ACC112 (cell line): ENCODE measurements around the gene SRGN.

Experiments used
- H2AFZ ChIP-seq: fragments of 200-600 bp; sonication (generic); one replicate; pipeline ENCODE4 v1.6.0; 2017; ENCODE audit warnings: antibody characterized with exemption, low read length; ENCODE audit not compliant: unreplicated experiment
- H3K27ac ChIP-seq: fragments of 200-600 bp; sonication (generic); 2 replicates; pipeline ENCODE4 v1.5.1; 2014; ENCODE audit warnings: low read depth, mild to moderate bottlenecking, antibody characterized with exemption, low read length, moderate library complexity
- H3K27me3 ChIP-seq: fragments of 200-600 bp; sonication (generic); 2 replicates; pipeline ENCODE4 v1.6.1; 2014; ENCODE audit warnings: mild to moderate bottlenecking, antibody characterized with exemption, low read length, moderate library complexity, mixed read lengths; ENCODE audit not compliant: insufficient read depth
- H3K36me3 ChIP-seq: fragments of 200-600 bp; sonication (generic); 2 replicates; pipeline ENCODE4 v1.6.1; 2016; ENCODE audit warnings: mild to moderate bottlenecking, antibody characterized with exemption, low read length, moderate library complexity, mixed read lengths; ENCODE audit not compliant: insufficient read depth
- H3K4me1 ChIP-seq: fragments of 200-600 bp; sonication (generic); one replicate; pipeline ENCODE4 v1.6.1; 2016; ENCODE audit warnings: low read length, mixed read lengths; ENCODE audit not compliant: insufficient read depth, unreplicated experiment, control insufficient read depth
- H3K4me3 ChIP-seq: fragments of 200-600 bp; sonication (generic); 2 replicates; pipeline ENCODE4 v1.5.1; 2014; ENCODE audit warnings: mild to moderate bottlenecking, low read depth, low read length
- H3K79me2 ChIP-seq: fragments of 200-600 bp; sonication (generic); one replicate; pipeline ENCODE4 v1.6.0; 2016; ENCODE audit warnings: low read length; ENCODE audit not compliant: control insufficient read depth, unreplicated experiment, insufficient read depth

SRGN gene

DNA sequence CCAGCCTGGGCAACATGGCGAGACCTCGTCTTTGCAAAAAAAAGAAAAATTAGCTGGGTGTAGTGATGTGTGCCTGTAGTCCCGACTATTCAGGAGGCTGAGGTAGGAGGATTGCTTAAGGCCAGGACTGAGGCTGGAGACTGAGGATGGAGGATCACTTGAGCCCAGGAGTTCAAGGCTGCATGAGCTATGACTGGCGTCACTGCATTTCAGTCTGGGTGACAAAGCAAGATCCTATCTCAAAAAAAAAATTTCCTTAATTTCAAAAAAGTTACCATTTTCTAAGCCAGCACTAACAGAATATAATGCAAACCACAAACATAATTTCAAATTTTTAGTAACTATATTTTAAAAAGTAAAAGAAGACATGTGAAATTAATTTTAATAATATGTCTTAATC, 13.4 kb upstream of the SRGN start:
- H3K4me1 ChIP-seq = no peaks in the 10 kb centered on the region
- no peak overlapping the region for H2AFZ ChIP-seq
- H3K79me2 ChIP-seq = no peaks in the 10 kb centered on the region
- no peaks in the 10 kb centered on the region for H3K36me3 ChIP-seq
- no peaks in the 10 kb centered on the region for H3K27me3 ChIP-seq
- H3K4me3 ChIP-seq = no peak overlapping the region
- H3K27ac ChIP-seq = no peak overlapping the region

DNA sequence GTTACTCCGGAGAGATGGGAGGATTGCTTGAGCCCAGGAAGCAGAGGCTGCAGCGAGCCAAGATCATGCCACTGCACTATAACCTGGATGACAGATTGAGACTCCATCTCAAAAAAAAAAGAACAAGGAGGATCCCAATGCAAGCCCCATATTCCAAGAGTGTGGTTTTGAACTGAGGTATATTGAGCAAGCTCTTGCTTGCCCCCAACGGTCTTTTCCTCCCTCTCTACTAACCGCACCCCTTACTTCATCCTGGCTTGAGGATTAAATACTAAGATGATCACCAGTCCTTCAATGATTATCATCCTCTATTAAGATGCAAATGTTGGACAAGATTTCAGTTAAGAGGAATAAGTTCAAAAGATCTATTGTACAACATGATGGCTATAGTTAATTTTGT, 12.5 kb upstream of the SRGN start:
- H3K27me3 ChIP-seq = no peaks in the 10 kb centered on the region
- no peaks in the 10 kb centered on the region for H3K79me2 ChIP-seq
- no peak overlapping the region for H2AFZ ChIP-seq
- H3K4me1 ChIP-seq = no peaks in the 10 kb centered on the region
- no peak overlapping the region for H3K27ac ChIP-seq
- H3K36me3 ChIP-seq = no peaks in the 10 kb centered on the region
- no peak overlapping the region for H3K4me3 ChIP-seq

DNA sequence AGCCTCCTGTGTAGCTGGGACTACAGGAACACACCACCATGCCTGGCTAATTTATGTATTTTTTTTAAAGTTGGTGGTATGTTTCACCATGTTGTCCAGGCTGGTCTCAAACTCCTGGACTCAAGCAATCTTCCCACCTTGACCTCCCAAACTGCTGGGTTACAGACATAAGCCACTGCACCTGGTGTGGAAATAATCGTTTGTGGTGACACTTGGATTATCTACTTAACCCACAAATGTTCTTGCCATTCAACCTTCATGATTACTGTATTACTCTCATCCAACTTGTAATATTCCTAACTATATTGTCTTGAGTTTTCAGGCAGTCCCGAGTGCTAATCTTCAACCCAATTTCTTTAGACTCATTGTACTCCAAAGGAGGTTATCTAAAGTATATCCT, 9.6 kb upstream of the SRGN start:
- no peaks in the 10 kb centered on the region for H3K36me3 ChIP-seq
- H3K4me3 ChIP-seq = no peak overlapping the region
- H3K79me2 ChIP-seq = no peaks in the 10 kb centered on the region
- no peak overlapping the region for H2AFZ ChIP-seq
- no peaks in the 10 kb centered on the region for H3K27me3 ChIP-seq
- no peak overlapping the region for H3K27ac ChIP-seq
- H3K4me1 ChIP-seq = no peaks in the 10 kb centered on the region

DNA sequence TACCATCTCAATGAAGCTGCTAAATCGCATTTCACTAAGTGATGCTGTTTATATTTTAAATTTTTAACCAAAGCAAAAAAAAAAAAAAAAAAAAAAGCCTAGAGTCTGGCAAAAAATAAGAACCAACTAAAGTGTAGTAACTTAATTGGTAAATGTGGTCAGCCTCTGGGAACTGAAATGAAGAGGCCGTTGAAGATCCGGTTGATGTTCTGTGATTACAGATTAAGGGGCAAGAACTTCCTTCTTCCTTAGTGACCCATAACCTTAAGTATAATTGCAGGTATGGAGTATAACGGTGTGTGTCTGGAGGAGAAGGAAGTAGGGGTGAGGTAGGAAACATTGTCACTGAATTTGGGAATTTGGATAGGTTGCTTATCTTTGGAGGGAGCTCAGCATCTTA, 7.7 kb upstream of the SRGN start:
- no peak overlapping the region for H2AFZ ChIP-seq
- H3K36me3 ChIP-seq = no peaks in the 10 kb centered on the region
- H3K27me3 ChIP-seq = no peaks in the 10 kb centered on the region
- H3K4me1 ChIP-seq = no peaks in the 10 kb centered on the region
- H3K79me2 ChIP-seq = no peaks in the 10 kb centered on the region
- no peak overlapping the region for H3K27ac ChIP-seq
- H3K4me3 ChIP-seq = no peak overlapping the region

GRCh38 chr10:69086001-69086509, 1.8 kb upstream of the SRGN start:
- peak overlapping the region; percentile 93 for H2AFZ ChIP-seq
- H3K4me1 ChIP-seq = peaks cover 24% of the 10 kb centered on the region
- peaks cover 2% of the 10 kb centered on the region; the same call in 1 of the 2 replicates for H3K36me3 ChIP-seq
- peaks cover 31% of the 10 kb centered on the region for H3K79me2 ChIP-seq
- H3K27me3 ChIP-seq = no peaks in the 10 kb centered on the region
- H3K4me3 ChIP-seq = peak overlapping the region; percentile 28
- peak overlapping the region; percentile 48 for H3K27ac ChIP-seq

GRCh38 chr10:69088471-69088769, 517 bp downstream of the SRGN start:
- no peak overlapping the region for H2AFZ ChIP-seq
- peak overlapping the region; percentile 97 for H3K27ac ChIP-seq
- H3K79me2 ChIP-seq = peaks cover 51% of the 10 kb centered on the region
- no peaks in the 10 kb centered on the region for H3K27me3 ChIP-seq
- H3K4me3 ChIP-seq = peak overlapping the region; percentile 88
- H3K36me3 ChIP-seq = peaks cover 7% of the 10 kb centered on the region; the same call in 1 of the 2 replicates
- peaks cover 39% of the 10 kb centered on the region for H3K4me1 ChIP-seq

- Histone ChIP-seq H3K36me3 (peaks cover 7% of the 10 kb centered on the region; the same call in 1 of the 2 replicates), H3K4me3 (peak overlapping the region; percentile 88), H3K4me1 (peaks cover 39% of the 10 kb centered on the region)
Measured at GRCh38 chr10:69088801-69089501, 1.0 kb downstream of the SRGN start.

GRCh38 chr10:69089638-69090599, 2.0 kb downstream of the SRGN start:
- peaks cover 39% of the 10 kb centered on the region for H3K4me1 ChIP-seq
- H3K27me3 ChIP-seq = no peaks in the 10 kb centered on the region
- H3K79me2 ChIP-seq = peaks cover 64% of the 10 kb centered on the region
- H3K36me3 ChIP-seq = peaks cover 7% of the 10 kb centered on the region; the same call in 1 of the 2 replicates
- no peak overlapping the region for H2AFZ ChIP-seq
- H3K27ac ChIP-seq = peak overlapping the region; percentile 97
- H3K4me3 ChIP-seq = peak overlapping the region; percentile 88

More at GRCh38 chr10:69088801-69089501, 1.0 kb downstream of the SRGN start:
- H3K27ac ChIP-seq = peak overlapping the region; percentile 97
- no peaks in the 10 kb centered on the region for H3K27me3 ChIP-seq
- H3K79me2 ChIP-seq = peaks cover 56% of the 10 kb centered on the region
- no peak overlapping the region for H2AFZ ChIP-seq

GRCh38 chr10:69090685-69091084, 2.8 kb downstream of the SRGN start:
- H2AFZ ChIP-seq = no peak overlapping the region
- H3K27ac ChIP-seq = peak overlapping the region; percentile 97
- H3K4me3 ChIP-seq = peak overlapping the region; percentile 88
- H3K4me1 ChIP-seq = peaks cover 43% of the 10 kb centered on the region
- peaks cover 7% of the 10 kb centered on the region; the same call in 1 of the 2 replicates for H3K36me3 ChIP-seq
- peaks cover 72% of the 10 kb centered on the region for H3K79me2 ChIP-seq
- no peaks in the 10 kb centered on the region for H3K27me3 ChIP-seq

GRCh38 chr10:69091143-69091651, 3.3 kb downstream of the SRGN start:
- Histone ChIP-seq H3K4me3 (peak overlapping the region; percentile 88), H3K27me3 (no peaks in the 10 kb centered on the region), H3K27ac (peak overlapping the region; percentile 97), H3K4me1 (peaks cover 38% of the 10 kb centered on the region), H2AFZ (no peak overlapping the region), H3K36me3 (peaks cover 7% of the 10 kb centered on the region; the same call in 1 of the 2 replicates), H3K79me2 (peaks cover 76% of the 10 kb centered on the region)
